H1 (cell line): Measurements from ENCODE around the gene JMJD1C. TPM values are rescaled to one million over a fixed set of nuclear protein-coding genes. Genes with fewer than 3 reads are reported as not detected.

Experiments
- CTCF ChIA-PET: fragments of 300-600 bp; sonication (Branson Sonifier 250); formaldehyde crosslinking; loops from one replicate; lab custom pipeline; 2021; ENCODE audit not compliant: partially characterized antibody; lab: Charles Lee
- POLR2A ChIA-PET: fragments of 300-600 bp; sonication (Branson Sonifier 250); formaldehyde crosslinking; loops from one replicate; lab custom pipeline; 2021; ENCODE audit warnings: inconsistent platforms; ENCODE audit not compliant: partially characterized antibody; lab: Charles Lee
- DNase-seq, 2 experiments: peaks; one replicate each; pipeline versions ENCODE4 v3.0.0 to v3.0.0-alpha.2; 2010 to 2022; ENCODE audit warnings: low spot score in 2 of 2, low read depth in 1 of 2, mixed read lengths in 1 of 2
- FAIRE-seq: peaks from 2 replicates; lab custom pipeline; 2011; peaks lifted over from hg19 to GRCh38; lab: Jason Lieb, UNC
- H2AFZ ChIP-seq: 2 replicates; pipeline ENCODE4 v1.8.1; 2012; ENCODE audit warnings: low read length, inconsistent platforms
- H2AK5ac ChIP-seq: 2 replicates; pipeline ENCODE4 v1.6.1; 2013; ENCODE audit warnings: low read depth, low read length
- H2BK120ac ChIP-seq: replicated peaks from 2 replicates; pipeline ENCODE3; 2013; ENCODE audit warnings: low read depth, low read length, inconsistent platforms
- H2BK12ac ChIP-seq: 2 replicates; pipeline ENCODE4 v1.6.1; 2013; ENCODE audit warnings: low read depth, low read length
- H2BK15ac ChIP-seq: 2 replicates; pipeline ENCODE4 v1.6.1; 2013; ENCODE audit warnings: low read length
- H2BK20ac ChIP-seq: 2 replicates; pipeline ENCODE4 v1.6.1; 2013; ENCODE audit warnings: low read length
- H2BK5ac ChIP-seq: 2 replicates; pipeline ENCODE4 v1.6.1; 2013; ENCODE audit warnings: low read depth, low read length
- H3K14ac ChIP-seq: 2 replicates; pipeline ENCODE4 v1.6.1; 2013; ENCODE audit warnings: inconsistent platforms; ENCODE audit not compliant: insufficient read length
- H3K18ac ChIP-seq: 2 replicates; pipeline ENCODE4 v1.6.1; 2013; ENCODE audit warnings: low read length; ENCODE audit errors: extremely low read depth
- H3K23ac ChIP-seq: 2 replicates; pipeline ENCODE4 v1.6.1; 2013; ENCODE audit warnings: inconsistent platforms; ENCODE audit not compliant: insufficient read length
- H3K23me2 ChIP-seq: 2 replicates; pipeline ENCODE4 v1.6.1; 2013; ENCODE audit warnings: low read depth, low read length
- H3K27ac ChIP-seq: 2 replicates; pipeline ENCODE4 v1.6.1; 2011; ENCODE audit warnings: low read depth, low read length, inconsistent platforms
- H3K27me3 ChIP-seq, 4 experiments: replicated peaks in 1 of 4; 1 replicate in 1 of 4; 2 replicates in 3 of 4; pipeline versions ENCODE4 v1.6.1 to v1.8.1; 2011 to 2013; ENCODE audit warnings: low read length in 3 of 4, mild to moderate bottlenecking in 3 of 4, inconsistent platforms in 2 of 4, mixed read lengths in 2 of 4, moderate library complexity in 1 of 4; ENCODE audit not compliant: control insufficient read depth in 3 of 4, insufficient read depth in 3 of 4; ENCODE audit errors: extremely low read depth in 1 of 4
- H3K36me3 ChIP-seq, 4 experiments: 2 replicates each; pipeline versions ENCODE4 v1.6.1 to v1.8.1; 2011 to 2013; ENCODE audit warnings: mild to moderate bottlenecking in 4 of 4, low read length in 3 of 4, moderate library complexity in 2 of 4, control low read depth in 1 of 4, inconsistent platforms in 1 of 4; ENCODE audit not compliant: insufficient read depth in 4 of 4, control insufficient read depth in 2 of 4
- H3K4ac ChIP-seq: replicated peaks from 2 replicates; pipeline ENCODE3; 2013; ENCODE audit warnings: low read length, low read depth, mixed read lengths, inconsistent platforms; ENCODE audit not compliant: insufficient read length
- H3K4me1 ChIP-seq, 4 experiments: replicated peaks in 1 of 4; 1 replicate in 1 of 4; 2 replicates in 3 of 4; pipeline versions ENCODE4 v1.6.1 to v1.8.1; 2011 to 2013; ENCODE audit warnings: low read length in 3 of 4, inconsistent platforms in 2 of 4, mixed read lengths in 1 of 4; ENCODE audit not compliant: insufficient read depth in 4 of 4, control insufficient read depth in 3 of 4
- H3K4me2 ChIP-seq, 2 experiments: 2 replicates each; pipeline versions ENCODE4 v1.6.1 to v1.8.1; 2011 to 2013; ENCODE audit warnings: low read depth in 2 of 2, low read length in 2 of 2, control low read depth in 1 of 2, inconsistent platforms in 1 of 2, mild to moderate bottlenecking in 1 of 2; ENCODE audit not compliant: insufficient read depth in 1 of 2
- H3K4me3 ChIP-seq, 4 experiments: fragments of 200-600, 300-600 bp in 1 of 4; sonication (generic), shearing (Covaris generic), sonication (Bioruptor Twin) in 1 of 4; 2 replicates each; pipeline versions ENCODE4 v1.5.1 to v1.8.1; 2011 to 2016; ENCODE audit warnings: low read length in 4 of 4, low read depth in 3 of 4, control low read depth in 2 of 4, inconsistent platforms in 2 of 4, mild to moderate bottlenecking in 2 of 4, mixed read lengths in 1 of 4, moderate library complexity in 1 of 4; ENCODE audit not compliant: insufficient read depth in 2 of 4; ENCODE audit errors: extremely low read depth in 1 of 4
- H3K56ac ChIP-seq: replicated peaks from 2 replicates; pipeline ENCODE3; 2013; ENCODE audit warnings: low read depth, mild to moderate bottlenecking, mixed read lengths, low read length, inconsistent platforms; ENCODE audit not compliant: insufficient read length
- H3K79me1 ChIP-seq: 2 replicates; pipeline ENCODE4 v1.6.1; 2013; ENCODE audit warnings: low read depth, low read length, control low read depth
- H3K79me2 ChIP-seq, 2 experiments: 2 replicates each; pipeline versions ENCODE4 v1.6.1 to v1.8.1; 2012 to 2013; ENCODE audit warnings: low read length in 2 of 2, mild to moderate bottlenecking in 2 of 2, inconsistent platforms in 1 of 2; ENCODE audit not compliant: insufficient read depth in 2 of 2, control insufficient read depth in 1 of 2
- H3K9ac ChIP-seq, 4 experiments: replicated peaks in 1 of 4; 1 replicate in 1 of 4; 2 replicates in 3 of 4; pipeline versions ENCODE4 v1.6.1 to v1.8.1; 2011 to 2013; ENCODE audit warnings: low read depth in 3 of 4, low read length in 3 of 4, control low read depth in 2 of 4, mild to moderate bottlenecking in 2 of 4, moderate library complexity in 2 of 4, inconsistent platforms in 1 of 4; ENCODE audit errors: extremely low read depth in 1 of 4
- H3K9me3 ChIP-seq, 2 experiments: 2 replicates each; pipeline versions ENCODE4 v1.6.1 to v1.8.1; 2012 to 2013; ENCODE audit warnings: mild to moderate bottlenecking in 2 of 2, moderate library complexity in 2 of 2, control low read depth in 1 of 2, inconsistent platforms in 1 of 2, low read depth in 1 of 2, low read length in 1 of 2, mixed read lengths in 1 of 2; ENCODE audit not compliant: insufficient read depth in 2 of 2
- H4K20me1 ChIP-seq, 2 experiments: replicated peaks in 1 of 2; 2 replicates each; pipeline versions ENCODE3 to v1.8.1; 2011 to 2013; ENCODE audit warnings: inconsistent platforms in 2 of 2, low read length in 2 of 2, mild to moderate bottlenecking in 1 of 2; ENCODE audit not compliant: insufficient read depth in 2 of 2, control insufficient read depth in 1 of 2
- H4K5ac ChIP-seq: 2 replicates; pipeline ENCODE4 v1.6.1; 2013; ENCODE audit warnings: low read length, low read depth, mixed read lengths, inconsistent platforms; ENCODE audit not compliant: insufficient read length
- H4K8ac ChIP-seq: 2 replicates; pipeline ENCODE4 v1.8.0; 2013; ENCODE audit warnings: mild to moderate bottlenecking, moderate library complexity, low read length, inconsistent platforms; ENCODE audit not compliant: insufficient read depth; ENCODE audit errors: extremely low read depth
- H4K91ac ChIP-seq: replicated peaks from 2 replicates; pipeline ENCODE3; 2013; ENCODE audit warnings: low read length, mixed read lengths, inconsistent platforms; ENCODE audit not compliant: insufficient read length
- POLR2A ChIP-seq, 2 experiments: IDR thresholded peaks; 1 replicate in 1 of 2; 2 replicates in 1 of 2; pipeline ENCODE4 v1.6.1; 2011; ENCODE audit warnings: low read depth in 2 of 2, low read length in 2 of 2, mild to moderate bottlenecking in 2 of 2; ENCODE audit errors: control extremely low read depth in 1 of 2
- RBBP5 ChIP-seq: IDR thresholded peaks from 2 replicates; pipeline ENCODE4 v1.7.1; 2012; ENCODE audit warnings: low read depth, mild to moderate bottlenecking, inconsistent platforms, low read length, moderate library complexity, borderline replicate concordance
- WGBS, 2 experiments: shearing (Covaris generic) in 1 of 2; methylation state at CpG; one replicate each; pipeline versions ENCODE4 v1.1.6 to v1.1.7; 2013 to 2015; ENCODE audit warnings: low lambda C conversion rate in 2 of 2, mixed read lengths in 2 of 2, inconsistent platforms in 1 of 2, low coverage in 1 of 2, missing lambda C conversion rate in 1 of 2; ENCODE audit not compliant: insufficient replicate concordance in 2 of 2, insufficient coverage in 1 of 2, insufficient read length in 1 of 2; ENCODE audit errors: extremely low coverage in 1 of 2, missing lambda C conversion rate in 1 of 2; 5-methylcytosine and 5-hydroxymethylcytosine counted together
- polyA plus RNA-seq, 7 experiments: library from polyadenylated mRNA; depleted of rRNA in 3 of 7; stranded (reverse) in 5 of 7; unstranded in 2 of 7; fragments of >200 nt in 5 of 7; fragments of 200-250 nt in 2 of 7; gene quantifications; 1 replicate in 5 of 7; 2 replicates in 1 of 7; 4 replicates in 1 of 7; pipeline versions ENCODE4 v1.2.1 to v1.2.3, GENCODE V29; 2011 to 2013; ENCODE audit warnings: missing spikeins in 2 of 7, mixed read lengths in 2 of 7
- total RNA-seq: library from RNA; stranded (reverse); fragmentation: NEBNext Ultra II Directional; extraction: Animal tissue kit (Norgen Biotek cat#: 25700); gene quantifications from 2 replicates; pipeline ENCODE4 v1.2.1, GENCODE V29; 2021

JMJD1C gene
- total and polyA plus RNA-seq, 2 of the 8 experiments (the other 6 are each of a cell fraction or from before 2014, with no cell fraction given): 54.5 to 210 TPM

DNA sequence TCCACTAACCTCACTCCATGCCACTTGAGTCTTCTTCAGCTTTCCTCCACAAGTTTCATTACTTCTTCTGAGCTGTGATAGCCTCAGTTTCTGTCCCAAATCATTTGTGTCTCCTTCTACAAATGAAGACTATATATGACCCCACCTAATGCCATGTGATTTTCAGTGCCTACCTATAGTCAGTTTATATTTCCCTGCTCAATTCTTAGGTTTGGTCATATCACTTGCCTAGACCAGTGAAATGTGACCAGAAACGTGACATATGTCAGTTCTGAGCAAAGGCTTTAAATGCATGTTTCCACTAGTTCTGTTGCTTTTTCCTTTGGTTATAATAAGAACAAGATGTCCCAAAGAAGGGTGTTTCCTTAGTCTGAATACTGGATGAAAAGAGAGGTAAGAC, 30.8 kb upstream of the JMJD1C start:
- FAIRE-seq (no peak), DNase-seq (no peak)
- Histone ChIP-seq H4K5ac (no peak overlapping the region), H4K8ac (no peak overlapping the region), H3K23me2 (no peaks in the 10 kb centered on the region; the same call in 1 of the 2 replicates), H2BK120ac (no peak overlapping the region), H3K14ac (no peak overlapping the region), H2BK15ac (no peak overlapping the region), H3K56ac (no peak overlapping the region), H3K27ac (no peak overlapping the region), H3K18ac (no peak overlapping the region), H3K27me3 (no peaks in the 10 kb centered on the region), H3K4me3 (no peak overlapping the region), H3K23ac (no peak overlapping the region), H3K79me2 (peaks cover 0 to 75% of the 10 kb centered on the region in 2 experiments; a peak in 2 of 4 replicates), H2BK12ac (no peak overlapping the region), H2BK5ac (no peak overlapping the region), H3K79me1 (no peaks in the 10 kb centered on the region; the same call in 1 of the 2 replicates), H2AFZ (no peak overlapping the region), H4K91ac (no peak overlapping the region), H2BK20ac (no peak overlapping the region), H3K4ac (no peak overlapping the region), H3K4me2 (no peak overlapping the region), H4K20me1 (peaks cover 0 to 1% of the 10 kb centered on the region in 2 experiments), H3K36me3 (no peaks in the 10 kb centered on the region), H3K9me3 (no peaks in the 10 kb centered on the region), H3K4me1 (peaks cover 0 to 5% (median 0%) of the 10 kb centered on the region in 4 experiments; a peak in 1 of 7 replicates), H3K9ac (no peak overlapping the region), H2AK5ac (no peak overlapping the region)
- ChIA-PET CTCF (interaction anchor here (0.6 kb wide), 1 partner anchor 244 kb away, joined by 4 read pairs; no protein-coding TSS in a partner anchor), POLR2A (no interaction called here)
- WGBS, 2 experiments: 85% methylated on average over 1 of the region's 1 CpG; no CpG with 5 or more reads in 1 of the 2 experiments
- TF ChIP-seq POLR2A (IDR thresholded peaks at IDR 0.05; ENCODE audit: control extremely low read depth in 1 of 2, low read depth in 2 of 2, low read length in 2 of 2): no peak
- no peak for TF ChIP-seq RBBP5
